Measurements from ENCODE around the gene MME. TPM values are rescaled to one million over a fixed set of nuclear protein-coding genes. Genes with fewer than 3 reads are reported as not detected.

The MME gene
- total RNA-seq, 1 experiment from 2014 or later, result 1.6 TPM

DNA sequence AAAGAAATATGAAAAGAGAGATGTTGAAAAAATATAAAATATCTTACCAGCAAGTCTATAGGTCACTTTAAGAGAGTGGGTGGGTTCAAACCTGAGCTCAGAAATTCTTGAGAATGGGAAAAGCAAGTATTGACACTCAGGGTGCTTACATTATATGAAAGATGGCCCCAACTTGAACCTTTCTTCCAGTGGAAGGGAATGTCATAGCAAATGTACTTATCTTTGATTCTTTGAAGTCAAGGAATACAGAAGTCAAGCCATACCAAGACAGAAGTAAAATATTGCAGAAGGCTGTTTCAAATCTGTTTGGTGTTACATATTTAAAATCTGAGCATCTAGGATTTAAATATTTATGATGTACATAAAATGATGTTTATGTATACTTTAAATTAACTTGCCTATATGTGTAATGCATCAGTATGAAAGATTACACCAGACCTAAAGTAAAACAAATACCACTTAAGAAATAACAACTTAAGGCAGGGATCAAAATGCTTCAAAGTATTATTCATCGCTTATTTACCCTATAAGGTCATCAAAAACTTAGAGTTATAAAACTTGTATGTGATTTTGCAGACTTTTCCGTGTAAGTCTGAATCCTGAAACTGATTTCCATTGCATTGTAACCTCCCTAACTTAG lies 8.7 kb downstream of the MME start:
- ATAC-seq (no peak), DNase-seq (ENCODE audit: low read depth, low spot score) (no peak)
- CTCF ChIA-PET, result no interaction called here
- H3K9me3 ChIP-seq (ENCODE audit: control insufficient read depth, insufficient read depth, low read depth, low read length), result no peaks in the 10 kb centered on the region
- H3K27ac ChIP-seq (ENCODE audit: low read length), result no peak overlapping the region
- intact Hi-C loops (cut with micrococcal nuclease; ENCODE audit: unreplicated experiment) (loop anchor here (5.0 kb wide), 1 partner anchor 633 kb away; no protein-coding TSS in a partner anchor), in situ Hi-C loops (cut with HindIII; ENCODE audit: low pct_unique_long_range_greater_than_20kb, low sequenced_read_pairs) (no loop called here)
- no peaks in the 10 kb centered on the region for H3K27me3 ChIP-seq (ENCODE audit: control insufficient read depth, insufficient read depth, low read length)
- POLR2A ChIA-PET, result no interaction called here
- no peak overlapping the region for H3K4me3 ChIP-seq (ENCODE audit: low read depth in 2 of 2, low read length in 2 of 2)
- no peaks in the 10 kb centered on the region for H3K4me1 ChIP-seq (ENCODE audit: control insufficient read depth, insufficient read depth, low read length)
- BruUV-seq (replicated peaks), result no TSS peak
- H3K36me3 ChIP-seq (ENCODE audit: control insufficient read depth, insufficient read depth, low read length), result no peaks in the 10 kb centered on the region
- no peak for TF ChIP-seq CTCF (IDR thresholded peaks at IDR 0.05)
- TF ChIP-seq POLR2AphosphoS5 (IDR thresholded peaks at IDR 0.05; ENCODE audit: low read depth, low read length), result no peak
- no peak for TF ChIP-seq TCF7L2 (IDR thresholded peaks at IDR 0.05; ENCODE audit: low read depth, low read length)
- no peak for TF ChIP-seq SIN3A (IDR thresholded peaks at IDR 0.05; ENCODE audit: borderline replicate concordance, insufficient read depth, low read depth, low read length)
- TF ChIP-seq REST (IDR thresholded peaks at IDR 0.05; ENCODE audit: insufficient read depth in 1 of 2, low read depth in 2 of 2, low read length in 1 of 2), result no peak

- Histone ChIP-seq H3K36me3 (ENCODE audit: control insufficient read depth, insufficient read depth, low read length) (no peaks in the 10 kb centered on the region), H3K9me3 (ENCODE audit: control insufficient read depth, insufficient read depth, low read depth, low read length) (no peaks in the 10 kb centered on the region), H3K27me3 (ENCODE audit: control insufficient read depth, insufficient read depth, low read length) (no peaks in the 10 kb centered on the region), H3K27ac (ENCODE audit: low read length) (no peak overlapping the region), H3K4me1 (ENCODE audit: control insufficient read depth, insufficient read depth, low read length) (no peaks in the 10 kb centered on the region), H3K4me3 (ENCODE audit: low read depth in 2 of 2, low read length in 2 of 2) (no peak overlapping the region)
- TF ChIP-seq REST (IDR thresholded peaks at IDR 0.05; ENCODE audit: insufficient read depth in 1 of 2, low read depth in 2 of 2, low read length in 1 of 2) (no peak), SIN3A (IDR thresholded peaks at IDR 0.05; ENCODE audit: borderline replicate concordance, insufficient read depth, low read depth, low read length) (no peak), TCF7L2 (IDR thresholded peaks at IDR 0.05; ENCODE audit: low read depth, low read length) (no peak), CTCF (IDR thresholded peaks at IDR 0.05) (no peak), POLR2AphosphoS5 (IDR thresholded peaks at IDR 0.05; ENCODE audit: low read depth, low read length) (no peak)
- intact Hi-C loops (cut with micrococcal nuclease; ENCODE audit: unreplicated experiment) (loop anchor here (5.0 kb wide), 1 partner anchor 633 kb away; no protein-coding TSS in a partner anchor), in situ Hi-C loops (cut with HindIII; ENCODE audit: low pct_unique_long_range_greater_than_20kb, low sequenced_read_pairs) (no loop called here)
- no TSS peak for BruUV-seq (replicated peaks)
- ATAC-seq (no peak), DNase-seq (ENCODE audit: low read depth, low spot score) (no peak)
- CTCF ChIA-PET, result no interaction called here
- POLR2A ChIA-PET, result no interaction called here
Observed at GRCh38 chr3:155089495-155089894, 9.4 kb downstream of the MME start.

All from Panc1 (cell line).